Measurements from ENCODE around the gene FOXP3.
A peak's percentile ranks its signal among the peaks of the same experiment; 100 is the strongest.
"Not testable (repeated sequence)": the region's sequence is repeated elsewhere in the genome, so short reads cannot be mapped to it uniquely, and the experiment has no call there.

FOXP3 gene, protein sequence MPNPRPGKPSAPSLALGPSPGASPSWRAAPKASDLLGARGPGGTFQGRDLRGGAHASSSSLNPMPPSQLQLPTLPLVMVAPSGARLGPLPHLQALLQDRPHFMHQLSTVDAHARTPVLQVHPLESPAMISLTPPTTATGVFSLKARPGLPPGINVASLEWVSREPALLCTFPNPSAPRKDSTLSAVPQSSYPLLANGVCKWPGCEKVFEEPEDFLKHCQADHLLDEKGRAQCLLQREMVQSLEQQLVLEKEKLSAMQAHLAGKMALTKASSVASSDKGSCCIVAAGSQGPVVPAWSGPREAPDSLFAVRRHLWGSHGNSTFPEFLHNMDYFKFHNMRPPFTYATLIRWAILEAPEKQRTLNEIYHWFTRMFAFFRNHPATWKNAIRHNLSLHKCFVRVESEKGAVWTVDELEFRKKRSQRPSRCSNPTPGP

DNA sequence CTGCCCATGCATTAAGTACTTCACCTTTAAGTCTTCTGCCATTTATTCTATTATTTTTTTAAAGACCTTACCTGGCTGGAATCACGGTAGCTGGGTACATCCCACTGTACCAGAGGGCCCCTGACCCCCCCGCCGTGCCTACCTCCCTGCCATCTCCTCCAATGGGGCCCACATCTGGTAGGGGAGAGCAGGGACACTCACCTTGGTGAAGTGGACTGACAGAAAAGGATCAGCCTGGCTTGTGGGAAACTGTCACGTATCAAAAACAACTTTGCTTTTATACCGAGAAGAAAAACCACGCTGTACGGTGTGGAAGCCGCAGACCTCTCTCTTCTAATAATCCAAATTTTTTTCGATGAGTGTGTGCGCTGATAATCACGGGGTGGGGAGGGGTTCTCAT is at the start of gene FOXP3:
Gene FOXP3, minus strand, starts transcription at position 251 of the 400 bp plus-strand sequence. CDS start 6,205 bp downstream, outside the sequence.
- DNase-seq, result peak; percentile 17

DNA sequence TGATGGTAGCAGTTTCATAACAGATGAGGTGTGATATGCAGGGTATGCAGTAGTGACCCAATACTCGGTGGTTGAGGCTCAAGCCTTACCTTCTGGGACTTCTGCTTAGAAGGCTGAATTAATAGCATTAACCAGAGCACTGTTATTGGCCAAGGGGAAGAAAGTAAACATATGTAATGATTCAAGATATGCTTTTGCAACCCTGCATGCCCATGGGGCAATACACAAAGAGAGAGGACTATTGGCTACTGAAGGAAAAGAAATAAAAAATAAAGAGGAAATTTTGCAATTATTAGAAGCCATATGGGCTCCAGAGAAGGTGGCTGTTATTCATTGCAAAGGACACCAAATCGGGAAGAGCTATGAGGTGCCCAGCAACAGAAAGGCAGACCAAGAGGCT is 47.7 kb upstream of the FOXP3 start:
- DNase-seq, result no peak

DNA sequence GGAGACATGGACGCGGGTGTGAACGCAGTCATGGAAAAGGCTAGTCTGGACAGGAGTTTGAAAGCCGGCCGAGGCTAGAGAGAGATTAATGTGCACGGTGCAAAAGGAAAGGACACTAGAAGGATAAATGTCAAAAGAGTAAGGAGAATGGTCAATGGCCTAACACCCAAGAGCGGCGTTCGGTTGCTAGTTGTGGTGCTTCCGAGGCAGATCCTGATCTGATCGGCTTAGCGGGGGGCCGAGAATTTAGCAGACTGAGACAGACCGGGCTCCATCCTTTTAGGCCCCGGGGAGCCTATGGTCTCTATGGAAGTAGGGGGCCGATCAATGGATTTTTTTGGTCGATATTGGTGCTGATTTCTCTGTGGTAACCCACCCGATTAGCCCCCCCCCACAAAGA is 45.9 kb upstream of the FOXP3 start:
- no peak for DNase-seq

DNA sequence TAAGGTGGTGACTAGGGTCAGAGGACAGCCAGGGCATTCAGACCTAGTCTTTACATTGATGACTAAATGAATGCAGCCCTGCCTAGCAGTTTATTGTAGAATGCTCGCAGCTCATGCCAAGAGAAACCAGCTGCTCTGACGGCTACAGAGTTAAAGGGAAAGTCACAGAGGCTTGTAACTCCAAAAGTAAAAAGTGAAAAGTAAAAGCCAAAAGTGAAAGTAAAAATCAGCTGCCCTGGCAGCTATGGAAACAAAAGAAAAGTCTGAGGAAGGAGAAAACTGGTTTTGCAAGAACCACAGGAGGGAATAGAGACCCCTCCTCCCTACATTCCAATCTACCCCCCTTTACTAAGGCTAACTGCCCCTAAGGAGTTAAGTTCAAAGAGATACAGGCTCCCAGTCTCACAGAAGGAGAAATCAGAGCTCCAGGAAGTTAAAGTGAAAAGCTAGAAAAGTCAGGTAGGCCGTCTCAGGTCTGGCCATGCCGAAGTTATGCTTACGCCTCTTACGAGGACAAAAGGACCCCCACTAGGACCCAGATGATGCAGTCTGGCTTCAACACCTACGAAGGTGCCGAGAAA is 45.0 kb upstream of the FOXP3 start:
- peak; percentile 31 for DNase-seq

DNA sequence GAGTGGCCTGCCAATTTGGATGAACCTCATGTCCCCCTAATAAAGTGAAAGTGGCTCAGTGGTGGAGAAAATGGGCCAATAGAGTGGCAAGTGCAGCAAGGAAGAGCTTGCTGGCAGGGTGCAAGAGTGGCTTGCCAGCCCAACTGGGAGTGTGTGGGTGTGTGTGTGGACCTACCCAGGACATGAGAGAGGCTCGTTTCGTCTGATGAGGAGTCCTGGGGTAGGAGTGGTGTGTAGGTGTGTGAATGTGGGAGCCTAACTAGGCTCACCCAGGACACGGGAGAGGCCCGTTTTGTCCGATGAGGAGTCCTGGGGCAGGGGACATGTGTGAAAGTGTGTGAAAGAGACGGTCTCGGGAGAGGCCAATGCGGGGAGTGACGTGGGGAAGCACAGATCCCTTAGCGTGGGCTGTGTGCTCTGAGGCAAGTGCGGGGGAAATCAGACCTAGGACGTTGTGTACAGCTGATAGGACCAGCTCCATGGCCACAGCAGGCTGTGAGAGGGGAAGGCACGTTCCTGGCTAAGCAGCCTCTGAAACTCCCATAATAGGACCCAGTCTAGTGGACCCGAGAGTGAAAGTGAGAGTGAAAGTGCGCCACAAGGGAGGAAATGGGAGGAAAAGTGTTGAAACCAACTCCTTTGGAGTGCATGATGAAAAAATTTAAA is 44.2 kb upstream of the FOXP3 start:
- peak; percentile 48 for DNase-seq

DNA sequence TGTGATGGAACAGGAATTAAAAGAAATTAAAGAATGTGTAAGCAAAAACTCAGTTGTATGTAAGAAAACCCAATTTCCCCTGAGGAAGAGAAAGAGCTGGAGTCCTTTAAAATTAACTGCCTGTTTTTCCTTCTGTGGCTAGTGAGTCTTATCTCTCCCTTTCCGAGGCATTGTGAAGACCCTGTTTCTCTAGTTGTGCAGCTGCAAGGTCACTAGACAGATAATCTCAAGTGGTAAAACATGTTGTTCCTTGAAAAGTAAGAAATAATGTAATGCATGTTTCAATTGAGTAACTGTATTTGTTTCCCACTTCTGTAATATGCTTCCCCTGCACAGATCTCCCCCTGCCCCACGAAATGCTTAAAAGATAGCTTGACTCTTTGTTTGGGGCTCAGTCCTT is 43.3 kb upstream of the FOXP3 start:
- DNase-seq, result not testable (repeated sequence)

DNA sequence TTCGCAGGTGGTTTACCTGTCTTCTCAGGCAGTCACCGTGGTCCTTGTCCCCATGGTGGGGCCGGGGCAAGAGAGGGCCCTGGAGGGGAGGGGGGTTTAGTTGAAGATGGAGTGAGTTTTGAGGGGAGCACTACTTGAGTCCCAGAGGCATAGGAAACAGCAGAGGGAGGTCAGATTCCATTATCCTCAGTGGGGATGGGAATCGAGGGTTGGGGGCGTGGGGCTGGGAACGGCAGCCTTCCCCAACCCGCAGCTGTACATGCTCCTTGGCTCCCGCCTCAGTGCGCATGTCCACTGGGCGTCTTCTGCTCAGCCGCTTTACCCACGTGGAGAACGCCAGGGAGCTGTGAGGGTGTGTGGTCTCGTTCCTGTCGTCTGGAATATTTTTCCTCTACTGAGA is 38.8 kb upstream of the FOXP3 start, which contains the start of gene GAGE10:
Gene GAGE10, plus strand, starts transcription at position 301 of the 400 bp plus-strand sequence. CDS start 1,214 bp downstream, outside the sequence.
- DNase-seq, result no peak

DNA sequence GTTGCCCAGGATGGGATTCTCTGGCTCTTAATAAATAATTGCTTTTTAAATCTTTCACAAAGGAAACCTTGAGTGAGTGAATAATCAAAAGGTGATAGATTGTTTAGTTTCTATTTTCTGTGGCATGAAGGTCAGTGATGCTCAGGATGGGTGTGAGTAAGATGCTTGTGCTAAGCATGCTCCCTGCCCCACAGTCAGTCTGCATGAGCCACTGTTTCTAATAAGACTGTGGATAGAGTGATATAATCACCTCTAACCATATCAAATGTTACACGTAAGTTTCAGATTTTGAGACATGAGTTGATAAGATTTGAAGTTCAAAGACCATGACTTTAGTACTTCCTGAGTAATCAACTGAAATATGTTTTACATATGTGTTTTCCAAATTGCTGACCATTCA is 36.2 kb upstream of the FOXP3 start:
- DNase-seq, result no peak

DNA sequence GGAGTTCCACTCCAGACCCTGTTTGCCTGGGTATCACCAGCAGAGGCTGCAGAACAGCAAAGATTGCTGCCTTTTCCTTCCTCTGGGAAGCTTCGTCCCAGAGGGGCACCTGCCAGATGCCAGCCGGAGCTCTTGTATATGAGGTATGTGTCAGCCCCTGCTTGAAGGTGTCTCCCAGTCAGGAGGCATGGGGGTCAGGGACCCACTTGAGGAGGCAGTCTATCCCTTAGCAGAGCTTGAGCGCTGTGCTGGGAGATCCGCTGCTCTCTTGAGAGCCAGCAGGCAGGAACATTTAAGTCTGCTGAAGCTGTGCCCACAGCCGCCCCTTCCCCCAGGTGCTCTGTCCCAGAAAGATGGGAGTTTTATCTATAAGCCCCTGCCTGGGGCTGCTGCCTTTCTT is 34.8 kb upstream of the FOXP3 start:
- not testable (repeated sequence) for DNase-seq

DNA sequence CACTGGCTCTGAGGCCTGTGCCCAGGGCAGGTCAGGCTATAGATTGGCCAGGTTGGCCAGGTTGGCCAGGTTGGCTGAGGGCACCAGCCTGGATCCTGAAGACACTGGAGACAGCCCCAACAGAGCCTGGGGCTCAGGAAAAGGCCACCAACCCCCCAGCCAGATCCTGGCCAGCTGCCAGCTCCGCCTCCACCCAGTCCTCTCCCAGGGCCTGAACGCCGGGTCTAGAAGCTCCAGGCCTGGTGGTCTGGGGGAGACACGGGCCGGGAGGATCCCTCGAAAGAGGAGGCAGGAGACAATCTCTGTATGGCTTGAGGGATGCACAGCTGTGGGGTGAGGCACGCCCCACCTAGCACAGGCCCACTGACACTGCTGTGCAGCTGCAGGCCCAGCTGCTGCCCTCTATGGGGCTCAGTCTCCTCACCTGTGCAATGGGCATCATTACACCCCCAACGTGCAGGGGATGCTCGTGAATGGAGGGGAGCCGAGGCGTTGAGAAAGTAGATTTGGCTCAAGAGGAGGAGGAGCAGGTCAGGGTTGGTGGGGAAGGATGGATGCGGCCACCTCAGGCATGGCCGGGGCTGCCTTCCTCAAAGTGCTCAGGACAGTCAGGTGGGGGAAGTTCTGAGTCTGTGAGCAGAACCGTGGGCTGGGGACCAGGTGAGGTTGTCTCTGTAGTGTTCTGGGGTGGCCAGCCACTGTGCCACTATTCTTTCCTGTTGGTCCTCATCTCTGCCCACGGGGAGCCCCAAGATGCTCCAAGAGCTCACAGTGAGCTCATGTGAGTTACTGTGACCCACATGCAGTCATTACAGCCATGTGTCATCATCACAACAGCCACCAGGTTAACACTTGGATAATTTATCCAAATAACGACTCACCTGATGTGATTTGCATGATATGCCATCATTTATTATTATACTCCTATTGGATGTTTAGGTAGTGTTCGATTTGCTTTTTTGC is 28.2 kb upstream of the FOXP3 start:
- no peak for DNase-seq

DNA sequence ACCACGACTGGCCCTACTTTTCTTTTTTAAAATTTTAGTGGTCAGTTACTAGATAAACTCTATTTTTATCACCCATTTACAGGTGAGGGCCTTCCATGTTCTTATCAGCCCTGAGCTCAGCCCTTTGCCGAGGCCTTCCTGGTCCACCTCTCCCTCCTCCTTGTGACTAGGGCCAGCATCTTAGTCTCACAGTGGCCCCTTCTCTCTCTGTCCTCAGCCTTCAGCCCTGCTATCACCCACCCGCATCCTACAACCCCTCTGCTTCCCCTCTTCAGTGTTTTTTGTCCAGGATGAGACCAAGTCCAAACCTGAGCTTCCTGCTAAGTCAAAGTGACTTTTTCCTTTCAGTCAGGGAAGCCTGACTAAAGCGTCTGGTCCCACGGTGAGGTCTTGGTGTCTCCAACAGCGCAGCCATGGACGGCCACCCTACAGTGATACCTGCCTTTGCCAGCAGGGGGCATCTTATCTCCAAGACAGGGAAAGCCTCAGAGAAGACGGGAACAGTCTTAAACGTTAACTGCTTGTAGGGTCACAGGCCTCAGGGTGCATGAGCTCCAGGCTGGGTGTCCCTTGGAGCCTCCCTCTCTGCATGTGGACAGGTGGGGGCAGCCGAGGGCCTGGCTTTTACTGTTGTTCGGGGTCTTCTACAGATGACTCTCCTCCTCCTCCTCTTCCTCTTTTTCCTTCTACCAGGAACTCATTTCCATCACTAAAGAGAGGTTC is 27.3 kb upstream of the FOXP3 start:
- peak; percentile 71 for DNase-seq

DNA sequence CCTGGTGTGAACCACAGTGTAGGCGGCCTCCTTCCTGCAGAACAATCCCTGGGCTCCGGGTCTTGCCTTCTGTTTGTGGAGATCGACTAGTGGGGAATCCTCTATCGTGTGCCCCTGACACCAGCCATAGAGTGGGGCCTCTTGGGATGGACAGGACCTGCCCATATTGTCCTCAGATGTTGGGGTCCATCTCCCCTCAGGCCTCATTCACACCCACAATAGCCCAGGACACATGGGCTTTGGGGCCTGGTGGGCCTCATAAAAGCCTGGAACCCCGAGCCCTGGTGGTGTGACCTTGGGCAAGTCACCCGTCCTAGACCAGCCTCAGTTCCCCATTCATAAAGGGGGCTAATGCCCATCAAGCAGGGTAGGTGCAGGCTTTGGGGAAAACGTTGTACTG is 25.7 kb upstream of the FOXP3 start:
- DNase-seq, result no peak

DNA sequence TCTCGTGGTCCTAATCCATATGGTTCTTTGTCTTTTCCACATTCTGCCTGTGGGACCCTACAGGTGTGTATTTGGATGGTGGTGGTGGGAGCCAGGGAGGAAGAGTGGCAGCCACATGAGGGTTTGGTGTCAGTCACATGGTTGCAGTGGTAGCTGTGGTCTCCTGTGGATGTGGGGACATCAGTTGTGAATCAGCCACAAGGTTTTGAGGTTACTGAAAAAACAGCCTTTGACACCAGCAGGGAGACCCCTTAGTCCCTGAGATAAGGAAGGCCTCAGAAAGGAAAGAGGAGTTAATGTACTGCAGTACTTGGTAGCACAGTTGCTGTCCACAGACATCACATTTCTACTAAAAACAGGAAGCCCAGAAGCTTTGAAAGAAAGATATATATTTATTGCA is 23.2 kb upstream of the FOXP3 start:
- DNase-seq, result no peak

DNA sequence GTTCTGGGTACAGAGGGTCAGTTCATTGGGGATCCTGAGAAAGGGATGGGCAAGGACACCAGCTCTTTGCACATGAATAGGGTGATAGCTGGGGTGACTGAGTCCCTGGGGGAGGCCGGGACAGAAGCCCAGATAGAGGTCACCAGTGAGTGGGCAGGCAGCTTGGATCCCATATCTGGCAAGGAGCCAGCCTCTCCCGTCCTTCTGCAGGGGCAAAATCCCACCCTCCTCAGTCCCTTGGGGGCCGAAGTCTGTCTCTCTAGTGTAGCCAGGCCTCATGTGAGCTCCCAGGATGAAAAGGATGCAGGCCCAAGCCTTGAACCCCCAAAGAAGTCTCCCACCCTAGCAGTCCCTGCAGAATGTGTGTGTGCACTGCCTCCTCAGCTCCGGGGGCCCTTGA is 22.1 kb upstream of the FOXP3 start:
- no peak for DNase-seq

DNA sequence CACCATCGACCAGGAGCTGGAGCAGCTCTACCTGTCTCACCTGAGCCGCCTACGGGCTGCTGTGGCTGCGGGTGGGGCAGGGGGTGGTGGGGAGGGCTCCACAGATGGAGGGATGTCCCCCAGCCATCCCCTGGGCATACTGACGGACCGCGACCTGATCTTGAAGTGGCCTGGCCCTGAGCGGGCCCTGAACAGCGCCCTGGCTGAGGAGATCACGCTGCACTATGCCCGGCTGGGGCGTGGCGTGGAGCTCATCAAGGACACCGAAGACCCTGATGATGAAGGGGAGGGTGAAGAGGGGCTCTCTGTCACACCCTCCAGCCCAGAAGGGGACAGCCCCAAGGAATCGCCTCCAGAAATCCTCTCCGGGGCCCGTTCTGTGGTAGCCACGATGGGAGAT is 21.6 kb upstream of the FOXP3 start:
- DNase-seq, result no peak

DNA sequence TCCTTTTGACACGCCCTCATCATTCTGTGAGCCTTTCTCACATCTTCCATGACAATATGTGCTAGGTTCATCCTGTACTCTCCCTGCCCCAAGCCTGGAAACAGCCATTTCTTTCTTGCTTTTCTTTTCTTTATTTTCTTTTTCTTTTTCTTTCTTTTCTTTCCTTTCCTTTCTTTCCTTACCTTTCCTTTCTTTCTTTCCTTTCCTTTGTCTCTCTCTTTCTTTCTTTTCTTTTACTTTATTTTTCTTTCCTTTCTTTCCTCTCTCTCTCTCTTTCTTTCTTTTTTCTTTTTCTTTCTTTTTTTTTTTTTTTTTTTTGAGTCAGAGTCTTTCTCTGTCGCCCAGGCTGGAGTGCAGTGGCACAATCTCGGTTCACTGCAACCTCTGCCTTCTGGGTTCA is 19.7 kb upstream of the FOXP3 start:
- DNase-seq, result no peak

DNA sequence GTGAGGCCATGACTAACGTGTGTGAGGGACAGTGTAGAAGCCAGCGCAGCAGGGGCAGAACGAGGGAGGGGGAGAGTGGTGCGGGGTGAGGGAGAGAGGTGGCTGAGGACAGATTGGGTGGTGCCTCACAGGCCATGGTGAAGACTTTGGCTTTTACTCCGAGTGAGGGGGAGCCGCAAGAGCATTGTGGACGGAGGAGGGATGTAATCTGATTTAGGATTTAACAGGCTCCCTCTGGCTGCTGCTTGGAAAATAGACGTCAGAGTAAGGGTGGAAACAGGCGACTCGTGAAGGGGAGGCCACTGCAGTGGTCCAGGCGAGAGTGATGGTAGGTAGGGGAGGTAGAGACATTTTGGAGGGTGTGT is 18.1 kb upstream of the FOXP3 start:
- no peak for DNase-seq

DNA sequence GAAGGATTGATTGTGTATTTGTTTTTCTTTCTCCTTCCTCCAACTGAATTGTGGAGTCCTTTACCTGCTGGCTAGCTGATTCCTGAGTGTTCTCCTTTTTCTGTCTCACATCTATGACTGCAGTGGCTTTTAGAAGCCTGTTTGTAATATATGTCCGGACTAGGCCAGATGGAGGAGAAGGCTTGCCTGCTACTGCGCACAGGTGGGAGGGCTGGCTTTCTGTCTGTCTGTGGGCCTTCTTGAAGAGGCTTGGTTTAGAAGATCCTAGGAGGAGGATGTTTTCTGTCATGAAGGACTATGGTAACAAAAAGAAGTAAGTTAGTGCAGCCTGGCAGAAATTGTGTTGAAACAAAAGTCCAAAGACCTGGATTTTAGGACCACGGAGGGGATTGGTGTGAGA is 13.6 kb upstream of the FOXP3 start:
- no peak for DNase-seq

DNA sequence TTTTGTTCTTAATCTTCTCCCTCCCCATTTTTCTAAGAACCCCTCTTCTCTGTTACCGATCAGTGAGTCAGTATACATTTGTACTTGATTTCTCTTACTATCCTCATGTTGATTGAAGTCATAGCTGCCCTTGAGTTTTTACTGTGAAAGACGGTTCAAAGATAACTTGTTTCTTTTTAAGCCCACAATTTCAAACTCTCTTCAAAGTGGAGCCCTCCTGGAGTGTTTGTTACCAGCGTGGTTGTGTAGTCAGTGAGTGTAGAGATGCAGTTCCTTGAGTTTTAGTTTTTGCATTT is 13.0 kb upstream of the FOXP3 start:
- no peak for DNase-seq

DNA sequence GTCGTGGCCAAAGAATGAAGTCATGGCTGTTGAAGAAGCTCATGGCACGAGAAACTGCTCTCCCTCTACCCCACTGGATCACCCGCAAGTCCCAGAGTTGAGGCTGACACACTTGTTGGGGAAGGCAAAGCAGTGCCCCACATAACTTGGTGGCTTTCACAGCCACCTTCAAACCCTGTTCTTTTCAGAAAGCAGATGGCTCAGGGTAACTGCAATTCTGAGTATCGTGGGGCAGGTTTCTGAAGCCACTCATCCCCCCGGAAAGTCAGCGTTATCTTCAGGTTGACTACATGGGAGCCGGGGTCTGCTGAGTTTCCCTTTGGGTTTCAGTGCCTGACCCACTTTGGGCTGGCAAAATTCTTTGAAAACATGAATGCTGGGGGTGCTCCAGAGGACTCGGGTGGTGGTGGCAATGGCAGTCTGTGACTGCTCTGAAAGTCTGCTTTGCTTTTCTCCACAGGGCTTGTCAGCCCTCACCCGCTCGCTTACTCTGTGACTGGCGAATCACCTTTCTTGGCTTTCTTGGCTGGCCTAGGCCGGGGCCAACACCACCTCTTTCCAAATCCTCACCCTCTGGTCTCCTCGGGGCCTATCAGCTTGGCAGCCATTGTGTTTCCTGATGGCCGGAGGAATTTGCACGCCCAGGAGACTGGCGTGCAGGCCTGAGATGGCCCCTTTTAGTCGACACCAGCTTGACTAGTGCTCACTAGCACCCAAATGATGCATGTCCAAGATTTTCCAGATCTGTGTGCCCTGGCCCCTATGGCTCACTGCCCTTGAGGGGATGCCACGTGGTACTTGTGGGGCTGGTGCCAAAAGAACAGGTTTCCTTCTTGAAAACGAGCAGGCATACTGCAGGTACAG is 12.4 kb upstream of the FOXP3 start:
- no peak for DNase-seq

DNA sequence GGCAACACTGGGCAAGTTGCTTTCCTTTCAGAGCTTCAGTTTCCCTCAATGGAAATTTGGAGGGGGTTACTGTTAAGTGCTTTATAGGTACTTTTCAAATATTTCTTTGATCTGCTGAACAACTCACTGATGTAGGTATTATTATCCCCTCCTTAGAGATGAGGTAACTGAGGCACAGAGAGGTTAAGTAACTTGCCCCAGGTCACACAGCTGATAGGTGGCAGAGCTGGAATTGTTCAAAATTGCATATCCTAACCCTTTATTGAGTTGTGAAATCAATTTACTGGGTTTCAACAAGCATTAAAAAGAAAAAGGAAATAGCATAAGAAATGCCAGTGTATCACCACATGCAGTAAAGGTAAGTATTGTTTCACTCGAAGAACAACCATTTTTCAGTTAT is 11.7 kb upstream of the FOXP3 start:
- no peak for DNase-seq
